Activated CD8-positive, alpha-beta memory T cell treated with anti-CD3 and anti-CD28 coated beads, Interleukin-2, amount 50 U/mL, for 24 hours (primary cell): ENCODE measurements around the gene EMP2.
A peak's percentile ranks its signal among the peaks of the same experiment; 100 is the strongest.
"Not testable (repeated sequence)": the region's sequence is repeated elsewhere in the genome, so short reads cannot be mapped to it uniquely, and the experiment has no call there.

Experiments
- DNase-seq: peaks from one replicate; pipeline ENCODE4 v3.0.0-alpha.2; 2020; ENCODE audit errors: extremely low read depth

The EMP2 gene

GRCh38 chr16:10578474-10579316 lies 1.7 kb downstream of the EMP2 start:
- no peak for DNase-seq

DNA sequence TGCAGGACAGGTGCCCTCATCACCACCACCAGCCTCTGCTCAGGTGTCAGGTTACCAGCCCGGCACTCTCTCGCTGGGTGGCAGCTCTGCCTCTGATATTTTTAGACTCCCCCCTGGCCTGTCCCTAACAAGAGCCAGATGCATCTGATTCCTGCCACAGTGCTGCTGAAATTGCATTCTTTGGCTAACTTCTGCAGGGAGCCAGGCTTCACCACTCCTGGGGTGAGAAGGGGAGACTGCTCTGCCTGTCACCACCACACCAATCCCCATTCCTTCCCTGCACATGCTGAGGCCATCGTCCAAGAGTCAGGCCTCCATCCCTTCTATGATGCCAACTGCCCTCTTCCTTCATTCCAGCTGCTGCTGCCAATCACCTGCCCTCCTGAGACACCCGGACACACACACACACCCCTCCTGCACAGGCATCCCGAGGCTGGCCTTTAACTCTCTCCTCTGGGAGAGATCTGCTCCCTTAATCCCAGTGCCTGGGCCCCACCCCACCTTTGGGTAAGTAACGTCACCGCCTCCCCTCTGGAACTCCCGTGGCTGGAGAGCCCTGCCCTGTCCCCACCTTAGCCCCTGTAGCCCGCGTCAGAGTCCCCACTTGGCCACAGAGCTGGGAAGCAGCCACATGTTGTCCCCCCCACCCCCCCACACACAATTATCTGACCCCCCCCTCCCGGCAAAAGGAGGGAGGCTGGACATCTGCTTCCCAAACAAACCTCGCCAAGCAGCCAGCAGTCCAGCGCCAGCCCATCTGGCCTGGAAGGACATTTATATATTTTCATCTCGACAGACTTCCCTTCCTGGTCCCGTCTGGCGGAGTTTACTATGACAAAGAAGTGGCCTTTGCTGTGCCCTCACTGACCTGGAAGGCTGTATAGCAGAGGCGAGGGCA lies 2.8 kb downstream of the EMP2 start:
- DNase-seq = no peak

GRCh38 chr16:10576390-10577304 lies 3.8 kb downstream of the EMP2 start:
- no peak for DNase-seq

- no peak for DNase-seq
Measured at GRCh38 chr16:10575506-10576130, 4.8 kb downstream of the EMP2 start.

DNA sequence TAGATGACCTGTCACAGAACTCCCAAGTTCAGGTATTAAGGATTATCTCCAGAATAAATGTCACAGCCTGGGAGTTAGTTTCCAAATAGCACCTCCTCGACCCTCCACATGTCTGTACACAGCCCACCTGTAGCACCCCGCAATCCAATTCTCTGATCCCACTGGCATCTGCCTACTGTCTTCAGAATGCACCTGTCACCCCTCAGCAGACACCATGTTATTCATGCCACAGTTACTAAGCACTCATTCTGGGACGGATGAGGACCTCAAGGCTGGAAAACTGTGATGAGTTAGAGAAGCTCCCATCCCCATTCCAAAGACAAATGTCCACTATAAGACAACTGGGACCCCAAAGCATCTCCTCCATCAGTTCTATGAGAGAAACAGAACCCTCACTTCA lies 7.8 kb downstream of the EMP2 start:
- DNase-seq = no peak

- no peak for DNase-seq
Measured at GRCh38 chr16:10571354-10571753, 9.0 kb downstream of the EMP2 start.

DNA sequence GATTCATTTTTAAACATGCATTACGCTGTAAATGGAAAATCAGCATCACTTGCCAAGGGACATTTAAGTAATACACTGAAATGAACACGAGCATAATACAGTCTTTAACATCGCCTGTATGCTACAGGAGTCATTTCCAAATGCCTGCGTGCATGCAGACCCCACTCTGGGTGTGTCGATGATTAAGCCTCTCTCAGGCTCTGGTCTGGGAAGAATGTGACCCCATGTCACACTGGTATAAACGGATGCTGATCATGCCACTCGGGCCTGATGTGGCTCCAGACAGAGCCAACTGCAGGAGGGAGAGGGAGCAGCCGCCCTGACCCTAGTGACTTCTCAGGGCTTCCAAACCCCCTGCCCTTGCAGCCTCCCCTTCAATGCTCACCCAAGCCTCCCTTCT lies 10.8 kb downstream of the EMP2 start:
- DNase-seq = no peak

DNA sequence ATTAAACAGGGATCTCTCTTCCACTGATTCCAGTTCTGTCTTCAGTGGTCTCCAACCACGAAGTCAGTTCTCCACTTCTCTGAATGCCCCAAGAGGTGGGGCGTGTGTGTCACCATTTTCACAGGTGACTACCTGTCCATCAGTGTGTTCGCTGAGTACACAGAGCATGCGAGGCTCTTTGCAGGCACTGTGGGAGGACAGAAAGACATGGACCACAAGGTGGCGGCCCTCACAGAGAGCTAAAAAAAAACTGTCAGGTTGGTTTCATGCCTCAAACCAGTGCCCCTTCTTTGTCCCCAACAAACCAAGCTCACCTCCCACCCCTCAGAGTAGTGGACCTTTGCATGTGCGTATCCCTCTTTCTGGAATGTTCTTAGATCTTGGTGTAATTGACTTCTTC lies 13.8 kb downstream of the EMP2 start:
- DNase-seq = no peak

DNA sequence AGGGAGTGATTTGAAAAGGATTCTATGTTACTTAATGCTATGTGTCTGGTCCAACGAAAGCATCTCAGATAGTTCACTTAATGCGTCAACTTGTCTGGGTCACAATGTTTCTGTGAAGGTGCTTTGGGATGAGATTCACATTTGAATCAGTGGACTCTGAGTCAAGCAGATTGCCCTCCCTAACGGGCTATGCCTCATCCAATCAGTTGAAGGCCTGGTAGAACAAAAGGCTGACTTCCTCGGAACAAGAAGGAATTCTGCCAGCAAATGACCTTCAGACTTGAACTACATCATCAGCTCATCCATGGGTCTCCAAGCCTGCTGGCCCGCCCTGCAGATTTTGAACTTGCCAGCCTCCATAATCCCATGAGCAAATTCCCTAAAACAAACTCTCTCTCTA lies 15.2 kb downstream of the EMP2 start:
- no peak for DNase-seq

DNA sequence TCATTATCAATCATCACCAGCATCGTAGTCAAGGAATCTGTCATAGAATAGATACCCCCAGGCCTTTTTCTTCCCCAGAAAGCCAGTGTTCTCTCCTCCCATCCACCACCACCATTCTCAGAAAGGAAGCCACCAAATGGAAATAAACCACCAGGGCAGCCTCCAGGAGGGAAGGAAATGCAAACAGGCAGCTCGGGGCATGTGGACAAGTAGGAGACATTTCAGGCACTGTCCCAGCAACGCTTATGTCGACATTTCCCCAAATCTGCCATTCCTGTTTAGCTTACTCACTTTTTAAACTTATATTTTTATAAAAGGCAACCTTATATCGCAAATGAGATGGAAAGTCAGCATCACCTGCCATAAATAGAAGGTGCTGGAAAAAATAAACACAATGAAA lies 15.8 kb downstream of the EMP2 start:
- no peak for DNase-seq

GRCh38 chr16:10562361-10562899 lies 18.0 kb downstream of the EMP2 start:
- no peak for DNase-seq

DNA sequence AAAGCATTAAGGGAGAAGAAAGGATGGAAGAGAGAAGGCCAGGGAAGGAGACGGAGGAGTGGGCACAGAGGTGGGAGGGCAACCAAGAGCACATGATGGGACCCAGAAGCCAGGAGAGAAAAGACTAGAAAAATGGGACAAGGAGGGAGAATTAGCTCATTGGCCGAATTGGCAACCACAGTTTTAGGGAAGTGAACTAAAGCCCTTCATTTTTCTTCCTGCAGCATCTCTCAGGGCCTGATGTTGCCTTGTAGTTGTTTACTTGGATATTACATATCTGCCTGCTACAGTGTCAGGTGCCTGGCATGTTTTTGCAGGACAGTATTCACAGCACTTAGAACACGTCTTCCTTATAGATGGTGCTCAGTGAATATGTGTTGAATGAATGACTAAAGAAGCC lies 19.0 kb downstream of the EMP2 start:
- DNase-seq = no peak

DNA sequence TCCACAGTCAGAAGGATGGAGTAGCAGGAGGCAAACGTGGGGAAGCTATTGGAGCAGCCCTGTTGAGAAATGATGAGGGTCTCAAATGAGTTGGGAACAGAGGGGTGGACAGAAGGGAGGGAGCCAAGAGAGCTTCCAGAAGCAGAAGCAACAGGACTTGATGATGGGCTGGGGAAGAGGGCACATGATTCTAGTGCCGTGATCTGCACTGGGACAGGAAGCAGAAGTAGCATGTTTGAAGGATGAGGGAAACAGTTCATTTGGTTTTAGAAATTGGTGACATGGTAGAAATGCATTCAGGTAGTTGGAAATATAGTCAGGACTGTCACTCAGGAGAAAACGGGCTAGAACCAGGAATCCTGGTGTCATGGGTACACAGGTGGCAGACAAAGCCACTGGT lies 19.4 kb downstream of the EMP2 start:
- no peak for DNase-seq

GRCh38 chr16:10559792-10560191 lies 20.6 kb downstream of the EMP2 start:
- DNase-seq = not testable (repeated sequence)

GRCh38 chr16:10558746-10559641 lies 21.4 kb downstream of the EMP2 start:
- no peak for DNase-seq

- DNase-seq = no peak
Measured at GRCh38 chr16:10558305-10558704, 22.1 kb downstream of the EMP2 start.

DNA sequence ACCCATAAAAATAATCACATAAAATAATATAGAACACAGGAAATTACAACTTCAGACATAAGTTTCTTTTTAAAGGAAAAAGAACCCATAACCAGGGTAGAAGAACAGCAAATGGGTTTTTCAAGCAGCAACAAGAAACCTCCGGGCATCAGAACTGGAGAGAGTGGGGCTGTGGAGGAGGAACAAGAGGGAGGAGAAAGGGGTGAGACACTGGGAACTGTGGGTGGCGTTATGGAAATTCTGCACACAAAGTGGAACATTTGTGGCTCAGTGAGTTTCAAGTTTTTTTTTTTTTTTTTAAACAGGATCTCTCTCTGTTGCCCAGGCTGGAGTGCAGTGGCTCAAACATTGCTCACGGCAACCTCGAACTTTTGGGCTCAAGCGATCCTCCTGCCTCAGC lies 22.6 kb downstream of the EMP2 start:
- DNase-seq = no peak

DNA sequence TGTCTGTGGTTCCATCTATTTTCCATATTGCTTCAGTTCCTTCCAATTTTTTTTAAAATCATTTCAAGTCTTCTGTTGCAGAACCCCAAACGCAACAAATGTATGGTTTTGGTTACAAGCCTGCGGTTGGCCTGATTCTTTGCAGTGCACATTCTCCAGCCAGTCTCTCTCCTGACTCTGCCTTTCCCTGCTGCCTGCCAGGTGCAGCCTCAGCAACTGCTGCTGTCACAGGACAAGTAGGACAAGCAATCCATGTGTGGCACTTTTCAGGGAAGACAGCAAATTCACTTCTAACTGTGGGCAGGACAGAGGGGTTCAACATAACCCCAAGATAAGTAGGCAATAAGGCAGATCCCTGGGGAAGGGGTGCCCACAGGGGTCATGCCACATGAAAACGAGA lies 24.2 kb downstream of the EMP2 start:
- DNase-seq = no peak

GRCh38 chr16:10554569-10554968 lies 25.8 kb downstream of the EMP2 start:
- no peak for DNase-seq

DNA sequence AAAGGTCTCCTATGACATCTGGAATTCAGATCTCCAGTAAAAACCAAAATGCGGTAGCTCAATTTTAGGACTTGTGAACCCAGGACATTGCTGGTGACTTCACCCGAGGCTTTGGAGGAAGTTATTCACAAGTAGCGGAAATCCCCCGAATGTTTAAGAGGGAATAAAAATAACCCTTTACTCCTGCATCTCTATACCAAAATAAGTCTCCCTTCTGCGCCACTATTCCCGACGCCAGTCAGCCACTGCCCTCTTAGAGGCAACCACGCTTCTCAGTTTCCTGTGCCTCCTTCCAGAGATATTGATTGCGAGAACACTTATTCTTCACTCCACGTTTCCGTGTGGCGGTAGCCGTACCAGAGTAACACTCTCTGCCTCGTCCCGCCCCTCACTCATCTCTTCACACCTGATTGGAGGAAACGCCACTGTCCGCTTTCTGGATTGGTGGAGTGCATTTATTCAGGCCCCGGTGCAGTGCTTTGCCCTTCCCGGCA lies 27.4 kb downstream of the EMP2 start:
- DNase-seq = peak; percentile 14
